GM19239 (cell line): ENCODE measurements around the gene GNA14.
"Not testable (repeated sequence)": the region's sequence is repeated elsewhere in the genome, so short reads cannot be mapped to it uniquely, and the experiment has no call there.

Experiments
- DNase-seq: peaks from one replicate; pipeline ENCODE4 v3.0.0; 2011; ENCODE audit warnings: low spot score; ENCODE audit not compliant: insufficient read length
- FAIRE-seq: peaks from 2 replicates; lab custom pipeline; 2011; peaks lifted over from hg19 to GRCh38; lab: Jason Lieb, UNC

The GNA14 gene

GRCh38 chr9:77505232-77505631 is 142.9 kb downstream of the GNA14 start:
- no peak for FAIRE-seq
- no peak for DNase-seq

GRCh38 chr9:77502568-77502967 is 145.6 kb downstream of the GNA14 start:
- no peak for DNase-seq
- no peak for FAIRE-seq

- DNase-seq = no peak
- FAIRE-seq = no peak
These were observed 149.2 kb downstream of the GNA14 start for GRCh38 chr9:77498891-77499290.

GRCh38 chr9:77497322-77498198 is 150.6 kb downstream of the GNA14 start:
- DNase-seq (no peak), FAIRE-seq (no peak)

GRCh38 chr9:77495834-77496671 is 152.1 kb downstream of the GNA14 start:
- FAIRE-seq (no peak), DNase-seq (no peak)

- DNase-seq, FAIRE-seq: not testable (repeated sequence)
These were observed 157.8 kb downstream of the GNA14 start for GRCh38 chr9:77490279-77490678.

- not testable (repeated sequence) for DNase-seq, FAIRE-seq
These were observed 158.5 kb downstream of the GNA14 start for GRCh38 chr9:77489405-77490163.

- DNase-seq (no peak), FAIRE-seq (no peak)
These were observed 159.5 kb downstream of the GNA14 start for GRCh38 chr9:77488439-77489126.

GRCh38 chr9:77486968-77487367 is 161.2 kb downstream of the GNA14 start:
- no peak for DNase-seq
- no peak for FAIRE-seq

GRCh38 chr9:77486463-77486862 is 161.7 kb downstream of the GNA14 start:
- FAIRE-seq = no peak
- no peak for DNase-seq

- DNase-seq = no peak
These were observed 172.3 kb downstream of the GNA14 start for GRCh38 chr9:77475641-77476473.

GRCh38 chr9:77474936-77475335 is 173.2 kb downstream of the GNA14 start:
- no peak for FAIRE-seq

More at GRCh38 chr9:77475641-77476473, 172.3 kb downstream of the GNA14 start:
- no peak for FAIRE-seq

GRCh38 chr9:77472646-77473045 is 175.5 kb downstream of the GNA14 start:
- FAIRE-seq (no peak), DNase-seq (no peak)

More at GRCh38 chr9:77474936-77475335, 173.2 kb downstream of the GNA14 start:
- DNase-seq = no peak

GRCh38 chr9:77471572-77471971 is 176.6 kb downstream of the GNA14 start:
- FAIRE-seq = no peak
- no peak for DNase-seq

- FAIRE-seq (no peak), DNase-seq (no peak)
These were observed 178.4 kb downstream of the GNA14 start for GRCh38 chr9:77469515-77470231.

GRCh38 chr9:77464661-77465060 is 183.5 kb downstream of the GNA14 start:
- DNase-seq (no peak), FAIRE-seq (no peak)

GRCh38 chr9:77463151-77463550 is 185.0 kb downstream of the GNA14 start:
- DNase-seq = no peak
- FAIRE-seq = no peak

GRCh38 chr9:77462066-77462465 is 186.1 kb downstream of the GNA14 start:
- FAIRE-seq = no peak

More at GRCh38 chr9:77462066-77462465, 186.1 kb downstream of the GNA14 start:
- DNase-seq = no peak
